HepG2 (cell line): Measurements from ENCODE around the gene SLC45A3. TPM values are rescaled to one million over a fixed set of nuclear protein-coding genes. Genes with fewer than 3 reads are reported as not detected.

Experiments
- ATAC-seq: fragments of 200-7000 bp; cut with Tn5 transposase; 3 replicates; pipeline ENCODE4 v1.9.1; 2020; ENCODE audit warnings: mild to moderate bottlenecking, moderate library complexity
- BruUV-seq: library from RNA; stranded (reverse); fragments of 400-500 nt; replicated peaks from 2 replicates; lab custom pipeline; 2021; lab: Mats Ljungman, UMichigan
- CTCF ChIA-PET: fragments of 300-600 bp; formaldehyde crosslinking; extraction: SDS; loops from one replicate; lab custom pipeline; 2021; ENCODE audit warnings: low total read pairs, inconsistent platforms, low intra/inter-chr PET ratio; lab: Yijun Ruan, JAX
- POLR2A ChIA-PET: fragments of 350-600 bp; sonication (Branson Sonifier 250); formaldehyde crosslinking; loops from one replicate; lab custom pipeline; 2020; ENCODE audit warnings: antibody characterized with exemption, inconsistent platforms; lab: Yijun Ruan, JAX
- DNase-seq: peaks from one replicate; pipeline ENCODE4 v3.0.0-alpha.2; 2015; ENCODE audit warnings: low spot score
- FAIRE-seq: peaks from 3 replicates; lab custom pipeline; 2011; peaks lifted over from hg19 to GRCh38; lab: Jason Lieb, UNC
- H2AFZ ChIP-seq: one replicate; pipeline ENCODE4 v1.6.1; 2011; ENCODE audit warnings: low read length, inconsistent platforms
- H3K27ac ChIP-seq: fragments of 300-600 bp; 3 replicates; pipeline ENCODE4 v1.8.0; 2011; ENCODE audit warnings: mixed run types, mild to moderate bottlenecking, mixed read lengths, low read length, inconsistent platforms; ENCODE audit not compliant: insufficient read depth; ENCODE audit errors: extremely low read length
- H3K27me3 ChIP-seq, 2 experiments: fragments of 200-600 bp in 1 of 2; 2 replicates in 1 of 2; 3 replicates in 1 of 2; pipeline versions ENCODE4 v1.6.0 to v1.8.0; 2011; ENCODE audit warnings: low read length in 2 of 2, mild to moderate bottlenecking in 2 of 2, moderate library complexity in 2 of 2, inconsistent platforms in 1 of 2; ENCODE audit not compliant: insufficient read depth in 2 of 2, control insufficient read depth in 1 of 2
- H3K36me3 ChIP-seq, 2 experiments: fragments of 200-600 bp in 1 of 2; replicated peaks in 1 of 2; 2 replicates in 1 of 2; 3 replicates in 1 of 2; pipeline versions ENCODE4 v1.5.1 to v1.8.0; 2011; ENCODE audit warnings: low read length in 2 of 2, inconsistent platforms in 1 of 2; ENCODE audit not compliant: insufficient read depth in 2 of 2, control insufficient read depth in 1 of 2
- H3K4me1 ChIP-seq: 2 replicates; pipeline ENCODE4 v1.5.1; 2012; ENCODE audit warnings: low read length, inconsistent platforms; ENCODE audit not compliant: insufficient read depth
- H3K4me2 ChIP-seq: 2 replicates; pipeline ENCODE4 v1.6.0; 2011; ENCODE audit warnings: low read depth, low read length, inconsistent platforms
- H3K4me3 ChIP-seq, 3 experiments: fragments of 200-600 bp in 1 of 3; sonication (generic), shearing (Covaris generic) in 1 of 3; replicated peaks in 1 of 3; 2 replicates each; pipeline ENCODE4 v1.5.1; 2011 to 2016; ENCODE audit warnings: low read length in 3 of 3, inconsistent platforms in 2 of 3, low read depth in 2 of 3, mild to moderate bottlenecking in 2 of 3, control low read depth in 1 of 3, mixed read lengths in 1 of 3; ENCODE audit not compliant: insufficient read depth in 1 of 3
- H3K79me2 ChIP-seq: one replicate; pipeline ENCODE4 v1.6.1; 2011; ENCODE audit warnings: low read length, inconsistent platforms; ENCODE audit not compliant: insufficient read depth
- H3K9ac ChIP-seq: 2 replicates; pipeline ENCODE4 v1.6.0; 2011; ENCODE audit warnings: mild to moderate bottlenecking, low read depth, low read length, inconsistent platforms; ENCODE audit not compliant: insufficient read depth
- H3K9me3 ChIP-seq: 2 replicates; pipeline ENCODE4 v1.5.1; 2012; ENCODE audit warnings: mild to moderate bottlenecking, low read length
- H4K20me1 ChIP-seq: 2 replicates; pipeline ENCODE4 v1.6.0; 2011; ENCODE audit warnings: inconsistent platforms, mild to moderate bottlenecking, low read length, moderate library complexity; ENCODE audit not compliant: insufficient read depth
- DPF2 ChIP-seq: sonication (generic); formaldehyde crosslinking; IDR thresholded peaks from 2 replicates; pipeline ENCODE4 v1.4.0; 2020; ENCODE audit warnings: mild to moderate bottlenecking, low read depth, missing genetic modification reagents, borderline replicate concordance
- GTF3A ChIP-seq: sonication (generic); formaldehyde crosslinking; conservative IDR thresholded peaks from 2 replicates; pipeline ENCODE4 v1.4.0; 2020; ENCODE audit warnings: mild to moderate bottlenecking, missing genetic modification reagents
- NCOA5 ChIP-seq: sonication (generic); formaldehyde crosslinking; IDR thresholded peaks from 2 replicates; pipeline ENCODE4 v1.4.0; 2020; ENCODE audit warnings: missing genetic modification reagents
- PPARG ChIP-seq: conservative IDR thresholded peaks from 2 replicates; pipeline ENCODE4 v1.6.1; 2016; ENCODE audit warnings: missing biosample characterization, missing genetic modification reagents
- RNF2 ChIP-seq: fragments of 450-650 bp; conservative IDR thresholded peaks from 2 replicates; pipeline ENCODE4 v1.6.1; 2016; ENCODE audit warnings: low read depth
- SP4 ChIP-seq: sonication (generic); formaldehyde crosslinking; IDR thresholded peaks from 2 replicates; pipeline ENCODE4 v1.8.1; 2023; ENCODE audit warnings: mild to moderate bottlenecking, missing genetic modification reagents
- STAT6 ChIP-seq: sonication (generic); formaldehyde crosslinking; IDR thresholded peaks from 2 replicates; pipeline ENCODE4 v1.4.0; 2020; ENCODE audit warnings: missing genetic modification reagents, mild to moderate bottlenecking, borderline replicate concordance
- ZBTB2 ChIP-seq: sonication (generic); formaldehyde crosslinking; IDR thresholded peaks from 2 replicates; pipeline ENCODE4 v1.8.0; 2022; ENCODE audit warnings: low read depth, missing genetic modification reagents
- ZNF543 ChIP-seq: sonication (generic); formaldehyde crosslinking; IDR thresholded peaks from 2 replicates; pipeline ENCODE4 v1.4.0; 2020; ENCODE audit warnings: mild to moderate bottlenecking, missing genetic modification reagents
- ZNF569 ChIP-seq: sonication (generic); formaldehyde crosslinking; IDR thresholded peaks from 2 replicates; pipeline ENCODE4 v1.5.0; 2020; ENCODE audit warnings: mild to moderate bottlenecking, missing genetic modification reagents, moderate library complexity, borderline replicate concordance
- ZNF737 ChIP-seq: sonication (generic); formaldehyde crosslinking; IDR thresholded peaks from 2 replicates; pipeline ENCODE4 v1.5.0; 2020; ENCODE audit warnings: missing genetic modification reagents, mild to moderate bottlenecking, borderline replicate concordance
- ZNF747 ChIP-seq: sonication (generic); formaldehyde crosslinking; IDR thresholded peaks from 2 replicates; pipeline ENCODE4 v1.8.1; 2023; ENCODE audit warnings: missing genetic modification reagents, mild to moderate bottlenecking, borderline replicate concordance
- WGBS: methylation state at CpG from one replicate; pipeline ENCODE4 v1.1.6; 2017; ENCODE audit warnings: low lambda C conversion rate; 5-methylcytosine and 5-hydroxymethylcytosine counted together
- in situ Hi-C: cut with HindIII; loops from 2 replicates; pipeline ENCODE4 v1.10.0; 2017; ENCODE audit warnings: low pct_unique_long_range_greater_than_20kb; ENCODE audit not compliant: extremely low pct_ligation_motif_present
- intact Hi-C: fragments of 100-400 bp; cut with micrococcal nuclease; formaldehyde crosslinking; loops from one replicate; pipeline ENCODE4 v1.10.0; 2022; ENCODE audit not compliant: unreplicated experiment
- polyA plus RNA-seq, 8 experiments: library from polyadenylated mRNA; depleted of rRNA in 3 of 8; stranded (reverse) in 7 of 8; unstranded in 1 of 8; fragments of >200 nt; fragmentation: Illumina TruSeq in 4 of 8; extraction: Trizol in 4 of 8; gene quantifications; 2 replicates each; pipeline versions ENCODE4 v1.2.1 to v1.2.3, GENCODE V29; 2011 to 2016; ENCODE audit warnings: low read depth in 4 of 8, missing spikeins in 1 of 8, mixed read lengths in 1 of 8; ENCODE audit not compliant: insufficient read depth in 1 of 8
- total RNA-seq, 5 experiments: library from RNA; depleted of rRNA; stranded (reverse); fragments of >200 nt; fragmentation: Illumina TruSeq; extraction: Trizol; gene quantifications; 2 replicates each; pipeline ENCODE4 v1.2.3, GENCODE V29; 2016; ENCODE audit warnings: low read depth in 1 of 5
- TF ChIP-seq, protein P1 (sequence below): IDR thresholded peaks from 2 replicates; pipeline ENCODE4 v1.6.1; 2016; ENCODE audit warnings: missing biosample characterization, missing genetic modification reagents, low read depth
- TF ChIP-seq, protein P2 (sequence below): IDR thresholded peaks from 2 replicates; pipeline ENCODE4 v1.6.1; 2016; ENCODE audit warnings: missing compliant biosample characterization, missing genetic modification reagents, borderline replicate concordance
- TF ChIP-seq, protein P3 (sequence below): fragments of 450-650 bp; IDR thresholded peaks from 2 replicates; pipeline ENCODE4 v1.6.1; 2016

The SLC45A3 gene
- total and polyA plus RNA-seq, 2 of the 13 experiments (the other 11 are each of a cell fraction or from before 2014, with no cell fraction given): 3.4 to 4.1 TPM

GRCh38 chr1:205701891-205702290 is 21.6 kb upstream of the SLC45A3 start (continued):
- TF ChIP-seq PPARG (CRISPR knock-in tag) (no peak), ZNF747 (CRISPR knock-in tag) (no peak)

- no peak overlapping the region for H3K4me2 ChIP-seq
- BruUV-seq: no TSS peak
- FAIRE-seq (no peak), ATAC-seq (no peak), DNase-seq (no peak)
- H4K20me1 ChIP-seq: no peaks in the 10 kb centered on the region
- no peak overlapping the region for H3K9ac ChIP-seq
- in situ Hi-C loops (loop anchor here (5.0 kb wide), 1 partner anchor 34 kb away; no protein-coding TSS in a partner anchor), intact Hi-C loops (no loop called here)
- H3K79me2 ChIP-seq: no peaks in the 10 kb centered on the region
- no peak overlapping the region for H3K27ac ChIP-seq
- H3K27me3 ChIP-seq: no peaks in the 10 kb centered on the region
- TF ChIP-seq, protein P1, sequence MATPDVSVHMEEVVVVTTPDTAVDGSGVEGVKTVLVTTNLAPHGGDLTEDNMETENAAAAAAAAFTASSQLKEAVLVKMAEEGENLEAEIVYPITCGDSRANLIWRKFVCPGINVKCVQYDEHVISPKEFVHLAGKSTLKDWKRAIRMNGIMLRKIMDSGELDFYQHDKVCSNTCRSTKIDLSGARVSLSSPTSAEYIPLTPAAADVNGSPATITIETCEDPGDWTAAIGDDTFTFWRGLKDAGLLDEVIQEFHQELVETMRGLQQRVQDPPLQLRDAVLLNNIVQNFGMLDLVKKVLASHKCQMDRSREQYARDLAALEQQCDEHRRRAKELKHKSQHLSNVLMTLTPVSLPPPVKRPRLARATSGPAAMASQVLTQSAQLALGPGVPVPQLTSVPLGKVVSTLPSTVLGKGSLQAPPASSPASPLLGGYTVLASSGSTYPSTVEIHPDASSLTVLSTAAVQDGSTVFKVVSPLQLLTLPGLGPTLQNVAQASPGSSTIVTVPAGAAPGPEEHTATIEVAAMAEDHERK: no peak
- TF ChIP-seq ZNF737 (no peak), GTF3A (CRISPR knock-in tag) (no peak), ZBTB2 (CRISPR knock-in tag) (no peak), NCOA5 (CRISPR knock-in tag) (no peak), ZNF543 (CRISPR knock-in tag) (no peak), RNF2 (no peak), ZNF569 (no peak), STAT6 (CRISPR knock-in tag) (no peak), SP4 (no peak), DPF2 (CRISPR knock-in tag) (no peak)
- TF ChIP-seq, protein P2, sequence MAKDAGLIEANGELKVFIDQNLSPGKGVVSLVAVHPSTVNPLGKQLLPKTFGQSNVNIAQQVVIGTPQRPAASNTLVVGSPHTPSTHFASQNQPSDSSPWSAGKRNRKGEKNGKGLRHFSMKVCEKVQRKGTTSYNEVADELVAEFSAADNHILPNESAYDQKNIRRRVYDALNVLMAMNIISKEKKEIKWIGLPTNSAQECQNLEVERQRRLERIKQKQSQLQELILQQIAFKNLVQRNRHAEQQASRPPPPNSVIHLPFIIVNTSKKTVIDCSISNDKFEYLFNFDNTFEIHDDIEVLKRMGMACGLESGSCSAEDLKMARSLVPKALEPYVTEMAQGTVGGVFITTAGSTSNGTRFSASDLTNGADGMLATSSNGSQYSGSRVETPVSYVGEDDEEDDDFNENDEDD (CRISPR knock-in tag): no peak
- TF ChIP-seq, protein P3, sequence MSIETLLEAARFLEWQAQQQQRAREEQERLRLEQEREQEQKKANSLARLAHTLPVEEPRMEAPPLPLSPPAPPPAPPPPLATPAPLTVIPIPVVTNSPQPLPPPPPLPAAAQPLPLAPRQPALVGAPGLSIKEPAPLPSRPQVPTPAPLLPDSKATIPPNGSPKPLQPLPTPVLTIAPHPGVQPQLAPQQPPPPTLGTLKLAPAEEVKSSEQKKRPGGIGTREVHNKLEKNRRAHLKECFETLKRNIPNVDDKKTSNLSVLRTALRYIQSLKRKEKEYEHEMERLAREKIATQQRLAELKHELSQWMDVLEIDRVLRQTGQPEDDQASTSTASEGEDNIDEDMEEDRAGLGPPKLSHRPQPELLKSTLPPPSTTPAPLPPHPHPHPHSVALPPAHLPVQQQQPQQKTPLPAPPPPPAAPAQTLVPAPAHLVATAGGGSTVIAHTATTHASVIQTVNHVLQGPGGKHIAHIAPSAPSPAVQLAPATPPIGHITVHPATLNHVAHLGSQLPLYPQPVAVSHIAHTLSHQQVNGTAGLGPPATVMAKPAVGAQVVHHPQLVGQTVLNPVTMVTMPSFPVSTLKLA: no peak
- H3K9me3 ChIP-seq: no peaks in the 10 kb centered on the region
- H2AFZ ChIP-seq: no peak overlapping the region
- 97% methylated on average over 2 of the region's 2 CpGs for WGBS
- peaks cover 60% of the 10 kb centered on the region for H3K4me1 ChIP-seq
- no peaks in the 10 kb centered on the region for H3K36me3 ChIP-seq
- ChIA-PET CTCF (no interaction called here), POLR2A (no interaction called here)
- no peak overlapping the region for H3K4me3 ChIP-seq
Observed at GRCh38 chr1:205701420-205701819, 21.1 kb upstream of the SLC45A3 start.
